ENCODE data around the gene BAG2.

GRCh38 chr6:57143690-57144089 is 28.4 kb upstream of the BAG2 start:
- TF ChIP-seq CTCF (IDR thresholded peaks at IDR 0.05), result no peak
- no peak for TF ChIP-seq POLR2A (IDR thresholded peaks at IDR 0.05)
- TF ChIP-seq EP300 (IDR thresholded peaks at IDR 0.05), result no peak
